ENCODE measurements around the gene SLC35A3. TPM values are rescaled to one million over a fixed set of nuclear protein-coding genes. Genes with fewer than 3 reads are reported as not detected.
"Not testable (repeated sequence)": the region's sequence is repeated elsewhere in the genome, so short reads cannot be mapped to it uniquely, and the experiment has no call there.

Gene SLC35A3
- total RNA-seq, 1 donor from 2014 or later, result 23.8 TPM

- ATAC-seq (no peak), DNase-seq (ENCODE audit: low spot score) (no peak)
- intact Hi-C loops (cut with DNase I), result no loop called here
Measured at GRCh38 chr1:99968214-99968613, 1.6 kb upstream of the SLC35A3 start.

GRCh38 chr1:99969260-99969728 is 502 bp upstream of the SLC35A3 start:
- intact Hi-C loops (cut with DNase I), result no loop called here
- no peak for DNase-seq (ENCODE audit: low spot score)
- ATAC-seq, result peak; percentile 30

DNA sequence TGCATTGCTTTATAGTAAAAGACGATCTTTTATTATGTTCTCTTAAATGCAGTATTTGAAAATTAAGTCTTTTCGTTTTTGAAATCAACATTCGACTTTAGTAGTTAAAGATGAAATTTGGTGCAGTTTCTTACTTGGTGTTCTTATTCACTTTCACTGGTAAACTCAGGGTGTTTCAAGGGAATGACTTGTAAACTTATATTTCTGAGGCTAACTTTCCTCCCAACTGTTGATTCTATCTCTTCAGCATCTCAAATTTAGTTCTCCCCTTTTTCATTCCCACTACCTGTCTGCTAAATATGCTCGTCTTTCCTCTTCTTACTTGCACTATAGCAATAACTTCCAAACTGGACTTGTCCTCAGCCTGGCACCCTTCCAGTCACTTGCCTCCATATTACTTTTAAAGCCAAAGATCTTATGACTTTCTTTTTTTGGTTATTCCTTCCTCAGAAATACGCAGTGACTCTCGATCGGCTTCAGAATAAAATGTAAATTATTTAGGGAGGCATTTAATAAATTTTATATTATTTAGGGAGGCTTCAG is 988 bp downstream of the SLC35A3 start:
- no peak for DNase-seq (ENCODE audit: low spot score)
- ATAC-seq, result no peak
- intact Hi-C loops (cut with DNase I), result no loop called here

DNA sequence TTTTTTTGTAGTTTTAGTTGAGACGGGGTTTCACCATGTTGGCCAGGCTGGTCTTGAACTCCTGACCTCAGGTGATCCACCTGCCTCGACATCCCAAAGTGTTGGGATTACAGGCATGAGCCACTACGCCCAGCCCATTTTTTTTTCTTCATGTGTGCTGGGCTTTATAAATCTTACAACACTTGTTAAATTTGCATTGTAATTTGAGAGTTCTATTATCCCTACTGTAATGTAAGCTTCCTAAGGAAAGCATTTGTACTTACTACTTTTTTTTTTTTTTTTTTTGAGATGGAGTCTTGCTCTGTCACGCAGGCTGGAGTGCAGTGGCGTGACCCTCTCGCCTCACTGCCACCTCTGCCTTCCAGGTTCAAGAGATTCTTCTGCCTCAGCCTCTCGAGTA is 2.3 kb downstream of the SLC35A3 start:
- intact Hi-C loops (cut with DNase I); DNase-seq (ENCODE audit: low spot score); ATAC-seq: not testable (repeated sequence)

DNA sequence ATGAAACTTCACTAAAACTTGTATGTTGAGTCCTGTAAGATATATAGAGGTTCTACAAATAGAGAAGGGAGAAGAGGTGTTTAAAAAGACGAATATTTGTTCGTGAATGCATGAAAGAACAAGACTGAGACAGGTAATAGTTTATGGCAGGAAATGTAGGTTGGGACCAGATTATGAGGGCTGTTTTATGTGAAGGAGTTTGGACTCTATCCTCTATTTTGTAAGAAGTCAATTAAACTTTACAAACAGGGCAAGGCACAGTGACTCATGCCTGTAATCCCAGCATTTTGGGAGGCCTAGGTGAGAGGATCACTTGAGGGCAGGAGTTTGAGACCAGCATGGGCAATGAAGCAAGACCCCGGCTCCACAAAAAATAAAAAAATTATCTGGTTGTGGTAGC is 5.7 kb downstream of the SLC35A3 start:
- DNase-seq (ENCODE audit: low spot score) (no peak), ATAC-seq (no peak)
- intact Hi-C loops (cut with DNase I), result no loop called here

DNA sequence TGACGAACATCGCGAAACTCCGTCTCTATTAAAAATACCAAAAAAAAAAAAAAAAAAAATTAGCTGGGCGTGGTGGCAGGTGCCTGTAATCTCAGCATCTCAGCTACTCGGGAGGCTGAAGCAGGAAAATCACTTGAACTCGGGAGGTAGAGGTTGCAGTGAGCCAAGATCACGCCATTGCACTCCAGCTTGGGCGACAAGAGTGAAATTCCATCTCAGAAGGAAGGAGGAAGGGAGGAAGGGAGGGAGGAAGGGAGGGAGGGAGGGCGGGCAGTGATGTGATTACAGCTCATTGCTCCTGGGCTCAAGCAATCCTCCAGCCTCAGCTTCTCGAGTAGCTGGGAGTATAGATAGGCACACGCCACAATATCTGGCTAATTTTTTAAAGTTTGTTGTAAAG is 7.5 kb downstream of the SLC35A3 start:
- ATAC-seq; DNase-seq (ENCODE audit: low spot score); intact Hi-C loops (cut with DNase I): not testable (repeated sequence)

DNA sequence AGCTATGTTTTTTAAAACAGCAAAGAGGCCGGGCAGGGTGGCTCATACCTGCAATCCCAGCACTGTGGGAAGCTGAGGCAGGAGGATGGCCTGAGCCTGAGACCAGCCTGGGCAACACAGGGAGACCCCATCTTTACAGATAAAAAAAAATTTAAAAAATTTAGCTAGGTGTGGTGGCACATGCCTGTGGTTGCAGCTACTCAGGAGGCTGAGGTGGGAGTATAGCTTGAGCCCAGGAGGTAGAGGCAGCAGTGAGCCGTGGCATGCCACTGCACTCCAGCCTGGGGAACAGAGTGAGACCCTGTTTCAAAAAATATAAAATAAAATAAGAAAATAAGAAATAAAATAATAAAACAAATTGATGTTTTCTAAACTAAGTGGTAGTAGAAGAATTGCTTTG is 8.4 kb downstream of the SLC35A3 start:
- intact Hi-C loops (cut with DNase I), result no loop called here

GRCh38 chr1:99979091-99979490 is 9.3 kb downstream of the SLC35A3 start:
- no peak for DNase-seq (ENCODE audit: low spot score)
- intact Hi-C loops (cut with DNase I), result no loop called here
- ATAC-seq, result no peak

More for the DNA sequence above, 8.4 kb downstream of the SLC35A3 start:
- ATAC-seq (no peak), DNase-seq (ENCODE audit: low spot score) (no peak)

DNA sequence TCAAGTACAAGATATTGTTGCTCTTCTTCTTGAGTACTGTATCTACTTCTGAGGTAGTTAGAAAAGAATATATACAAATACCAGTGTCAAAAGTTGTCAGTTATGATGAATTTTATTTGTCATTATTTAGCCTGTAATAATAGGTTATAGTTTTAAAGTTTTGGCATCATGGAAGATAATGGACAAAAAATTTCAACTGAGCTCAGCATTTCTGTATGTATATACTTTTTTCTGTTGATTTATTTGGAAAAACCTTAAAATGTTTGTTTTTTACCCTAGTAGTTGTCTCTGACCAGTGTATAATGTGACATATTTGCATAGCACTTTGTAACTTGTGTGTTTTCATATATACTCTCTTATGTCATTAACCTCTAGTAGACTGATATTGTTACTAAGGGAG is 11.1 kb downstream of the SLC35A3 start:
- ATAC-seq (no peak), DNase-seq (ENCODE audit: low spot score) (no peak)
- intact Hi-C loops (cut with DNase I), result no loop called here

DNA sequence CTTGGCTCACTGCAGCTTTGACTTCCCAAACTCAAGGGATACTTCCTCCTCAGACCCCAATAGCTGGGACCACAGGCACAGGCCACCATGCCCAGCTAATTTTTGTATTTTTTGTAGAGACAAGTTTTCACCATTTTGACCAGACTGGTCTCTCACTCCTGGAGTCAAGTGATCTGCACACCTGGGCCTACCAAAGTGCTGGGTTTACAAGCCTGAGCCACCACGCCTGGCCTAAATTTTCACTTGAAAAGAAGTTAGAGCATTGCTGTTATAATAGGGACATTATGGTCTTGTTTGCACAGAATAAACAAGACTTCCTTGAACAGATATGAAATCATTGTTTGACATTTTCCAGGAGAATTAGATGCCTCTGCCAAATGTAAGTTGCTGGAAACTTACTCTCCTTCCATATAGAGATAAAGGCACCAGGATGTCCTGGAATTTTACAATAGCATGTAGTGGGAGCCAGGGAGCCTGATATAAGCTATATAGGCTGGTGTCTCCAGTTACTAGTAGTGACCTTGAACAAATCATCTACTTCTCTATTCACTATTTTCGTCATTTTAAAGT is 16.9 kb downstream of the SLC35A3 start:
- intact Hi-C loops (cut with DNase I), result no loop called here
- ATAC-seq (no peak), DNase-seq (ENCODE audit: low spot score) (no peak)

- DNase-seq (ENCODE audit: low spot score) (no peak), ATAC-seq (no peak)
- intact Hi-C loops (cut with DNase I), result no loop called here
Measured at GRCh38 chr1:99988210-99988765, 18.5 kb downstream of the SLC35A3 start.

GRCh38 chr1:99992044-99992722 is 22.4 kb downstream of the SLC35A3 start:
- ATAC-seq (no peak), DNase-seq (ENCODE audit: low spot score) (no peak)
- intact Hi-C loops (cut with DNase I), result no loop called here

- intact Hi-C loops (cut with DNase I), result no loop called here
- DNase-seq (ENCODE audit: low spot score), result no peak
- ATAC-seq, result no peak
Measured at GRCh38 chr1:99992760-99993467, 23.1 kb downstream of the SLC35A3 start.

GRCh38 chr1:99993468-99993845 is 23.7 kb downstream of the SLC35A3 start:
- DNase-seq (ENCODE audit: low spot score), result no peak
- ATAC-seq, result no peak
- intact Hi-C loops (cut with DNase I), result no loop called here

DNA sequence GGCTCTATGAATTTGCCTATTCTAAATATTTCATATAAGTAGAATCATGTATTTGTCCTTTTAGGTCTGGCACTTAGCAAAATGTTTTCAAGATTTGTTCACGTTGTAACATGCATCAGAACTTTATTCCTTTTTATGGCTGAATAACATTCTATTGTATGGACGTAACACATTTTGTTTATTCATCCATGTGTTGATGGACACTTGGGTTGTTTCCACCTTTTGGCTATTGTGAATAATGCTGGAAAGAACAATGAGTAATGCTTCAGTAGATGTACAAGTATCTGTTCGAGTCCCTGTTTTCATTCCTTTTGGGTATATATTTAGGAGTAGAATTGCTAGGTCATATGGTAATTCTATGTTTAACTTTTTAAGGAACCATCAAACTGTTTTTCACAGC is 24.7 kb downstream of the SLC35A3 start:
- no peak for DNase-seq (ENCODE audit: low spot score)
- intact Hi-C loops (cut with DNase I), result no loop called here
- ATAC-seq, result no peak

DNA sequence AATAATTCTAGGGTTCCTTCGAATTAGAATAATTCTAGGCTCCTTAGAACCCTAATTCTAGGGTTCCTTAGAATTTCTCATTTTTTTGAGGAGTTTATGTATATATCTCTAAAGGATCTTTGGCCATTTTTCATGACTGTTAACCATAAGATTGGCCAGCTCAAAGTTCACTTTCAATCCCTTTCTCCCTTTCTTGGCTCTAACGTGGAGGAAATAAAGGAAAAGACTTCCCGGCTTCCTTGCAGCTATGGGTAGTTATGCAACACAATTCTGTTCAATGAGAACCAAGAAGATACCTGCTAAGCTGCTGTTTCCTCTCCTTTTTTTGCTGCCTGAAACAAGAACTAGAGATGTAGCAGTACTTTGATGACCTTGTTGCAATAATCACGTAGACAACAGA is 27.2 kb downstream of the SLC35A3 start:
- intact Hi-C loops (cut with DNase I), result no loop called here
- DNase-seq (ENCODE audit: low spot score), result no peak
- no peak for ATAC-seq

DNA sequence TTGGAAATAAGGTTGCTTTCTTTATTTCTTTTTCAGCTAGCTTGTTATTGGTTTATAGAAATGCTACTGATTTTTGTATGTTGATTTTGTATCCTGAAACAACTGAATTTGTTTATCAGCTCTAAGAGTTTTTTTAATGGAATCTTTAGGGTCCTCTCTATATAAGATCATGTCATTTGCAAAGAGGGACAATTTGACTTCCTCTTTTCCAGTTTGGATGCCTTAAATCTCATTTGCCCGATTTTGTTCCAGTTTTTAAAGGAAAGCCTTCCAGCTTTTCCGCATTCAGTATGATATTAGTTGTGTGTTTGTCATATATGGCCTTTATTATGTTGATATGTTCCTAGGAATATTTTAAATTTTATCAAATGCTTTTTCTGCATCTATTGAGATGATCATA is 31.7 kb downstream of the SLC35A3 start:
- intact Hi-C loops (cut with DNase I), result no loop called here
- ATAC-seq (no peak), DNase-seq (ENCODE audit: low spot score) (no peak)

- intact Hi-C loops (cut with DNase I), result no loop called here
- DNase-seq (ENCODE audit: low spot score), result no peak
- ATAC-seq, result no peak
Measured at GRCh38 chr1:100005424-100005823, 35.6 kb downstream of the SLC35A3 start.

DNA sequence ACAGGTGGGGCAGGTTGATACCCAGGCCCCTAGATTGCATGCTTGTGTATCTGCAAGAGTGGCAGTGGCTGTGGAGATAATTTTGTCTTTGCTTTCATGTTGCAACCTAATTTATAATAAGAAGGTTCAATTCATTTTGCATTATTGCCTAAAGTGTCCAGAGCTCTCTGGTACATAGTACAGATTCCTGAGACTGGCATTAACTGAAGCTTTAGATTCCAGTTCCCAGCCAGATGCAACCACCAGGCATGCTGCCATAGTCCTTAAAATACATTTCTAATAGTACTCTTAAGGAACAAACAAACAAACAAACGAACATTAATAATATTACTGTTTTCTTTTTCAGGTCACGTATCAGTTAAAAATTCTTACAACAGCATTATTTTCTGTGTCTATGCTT is 36.9 kb downstream of the SLC35A3 start:
- DNase-seq (ENCODE audit: low spot score), result no peak
- intact Hi-C loops (cut with DNase I), result no loop called here
- no peak for ATAC-seq

GRCh38 chr1:100009458-100009857 is 39.7 kb downstream of the SLC35A3 start:
- no peak for ATAC-seq

More at GRCh38 chr1:100009458-100009857, 39.7 kb downstream of the SLC35A3 start:
- intact Hi-C loops (cut with DNase I), result no loop called here
- no peak for DNase-seq (ENCODE audit: low spot score)
